Measurements from ENCODE around the gene NRSN2.
"Not testable (repeated sequence)": the region's sequence is repeated elsewhere in the genome, so short reads cannot be mapped to it uniquely, and the experiment has no call there.

The NRSN2 gene

DNA sequence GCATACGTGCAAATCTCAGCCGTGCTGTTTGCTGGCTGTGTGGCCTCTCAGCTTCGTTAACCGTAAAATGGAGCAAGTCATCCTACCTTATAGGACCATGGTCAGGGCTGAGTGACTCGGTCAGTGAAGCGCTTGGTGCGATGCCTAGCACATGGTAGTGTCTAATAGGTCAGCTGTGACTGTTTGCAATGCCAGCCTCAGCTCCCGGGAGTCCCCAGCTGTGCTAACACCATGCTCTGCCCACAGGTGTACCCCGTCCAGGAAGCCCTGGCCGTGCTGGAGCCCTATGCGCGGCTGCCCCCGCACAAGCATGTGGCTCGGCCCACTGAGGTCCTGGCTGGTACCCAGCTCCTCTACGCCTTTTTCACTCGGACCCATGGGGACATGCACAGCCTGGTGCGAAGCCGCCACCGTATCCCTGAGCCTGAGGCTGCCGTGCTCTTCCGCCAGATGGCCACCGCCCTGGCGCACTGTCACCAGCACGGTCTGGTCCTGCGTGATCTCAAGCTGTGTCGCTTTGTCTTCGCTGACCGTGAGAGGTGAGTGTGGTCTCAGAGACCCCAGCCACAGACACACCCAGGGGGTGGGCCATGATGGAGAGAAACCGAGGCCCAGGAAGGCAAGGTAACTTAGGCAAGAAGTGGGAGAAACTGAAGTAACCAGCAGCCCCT is 44.3 kb downstream of the NRSN2 start:
- H3K9me3 ChIP-seq (ENCODE audit: control insufficient read depth, insufficient read depth, low read depth, low read length): no peaks in the 10 kb centered on the region
- no peak overlapping the region for H3K27ac ChIP-seq (ENCODE audit: low read depth, low read length)
- no peak overlapping the region for H3K9ac ChIP-seq (ENCODE audit: low read length)
- no peaks in the 10 kb centered on the region for H3K27me3 ChIP-seq (ENCODE audit: control insufficient read depth, insufficient read depth, low read length)
- H3K4me1 ChIP-seq (ENCODE audit: control insufficient read depth, insufficient read depth, low read length): no peaks in the 10 kb centered on the region
- no peak overlapping the region for H3K4me3 ChIP-seq (ENCODE audit: low read depth, low read length)
- peaks cover 40% of the 10 kb centered on the region for H3K36me3 ChIP-seq (ENCODE audit: control insufficient read depth, insufficient read depth, low read length)

DNA sequence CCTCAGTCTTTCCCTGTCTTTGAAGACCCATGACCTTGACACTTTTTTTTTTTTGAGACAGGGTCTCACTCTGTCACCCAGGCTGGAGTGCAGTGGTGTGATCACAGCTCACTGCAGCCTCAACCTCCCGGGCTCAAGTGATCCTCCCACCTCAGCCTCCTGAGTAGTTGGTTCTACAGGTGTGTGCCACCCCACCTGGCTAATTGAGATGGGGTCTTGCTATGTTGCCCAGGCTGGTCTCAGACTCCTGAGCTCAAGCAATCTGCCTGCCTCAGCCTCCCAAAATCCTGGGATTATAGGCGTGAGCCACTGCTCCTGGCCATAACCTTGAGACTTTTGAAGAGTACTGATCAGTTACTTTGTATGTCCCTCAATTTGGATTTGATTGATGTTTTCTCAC is 46.4 kb downstream of the NRSN2 start:
- H3K27ac ChIP-seq (ENCODE audit: low read depth, low read length); H3K9ac ChIP-seq (ENCODE audit: low read length); H3K9me3 ChIP-seq (ENCODE audit: control insufficient read depth, insufficient read depth, low read depth, low read length); H3K27me3 ChIP-seq (ENCODE audit: control insufficient read depth, insufficient read depth, low read length); H3K4me3 ChIP-seq (ENCODE audit: low read depth, low read length); H3K4me1 ChIP-seq (ENCODE audit: control insufficient read depth, insufficient read depth, low read length): not testable (repeated sequence)
- peaks cover 46% of the 10 kb centered on the region for H3K36me3 ChIP-seq (ENCODE audit: control insufficient read depth, insufficient read depth, low read length)

DNA sequence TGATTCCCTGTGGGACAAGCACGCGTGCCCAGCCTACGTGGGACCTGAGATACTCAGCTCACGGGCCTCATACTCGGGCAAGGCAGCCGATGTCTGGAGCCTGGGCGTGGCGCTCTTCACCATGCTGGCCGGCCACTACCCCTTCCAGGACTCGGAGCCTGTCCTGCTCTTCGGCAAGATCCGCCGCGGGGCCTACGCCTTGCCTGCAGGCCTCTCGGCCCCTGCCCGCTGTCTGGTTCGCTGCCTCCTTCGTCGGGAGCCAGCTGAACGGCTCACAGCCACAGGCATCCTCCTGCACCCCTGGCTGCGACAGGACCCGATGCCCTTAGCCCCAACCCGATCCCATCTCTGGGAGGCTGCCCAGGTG is 49.3 kb downstream of the NRSN2 start:
- Histone ChIP-seq H3K27ac (ENCODE audit: low read depth, low read length) (no peak overlapping the region), H3K27me3 (ENCODE audit: control insufficient read depth, insufficient read depth, low read length) (no peaks in the 10 kb centered on the region), H3K4me3 (ENCODE audit: low read depth, low read length) (no peak overlapping the region), H3K9me3 (ENCODE audit: control insufficient read depth, insufficient read depth, low read depth, low read length) (no peaks in the 10 kb centered on the region), H3K9ac (ENCODE audit: low read length) (no peak overlapping the region), H3K36me3 (ENCODE audit: control insufficient read depth, insufficient read depth, low read length) (peaks cover 28% of the 10 kb centered on the region), H3K4me1 (ENCODE audit: control insufficient read depth, insufficient read depth, low read length) (peaks cover 10% of the 10 kb centered on the region)

DNA sequence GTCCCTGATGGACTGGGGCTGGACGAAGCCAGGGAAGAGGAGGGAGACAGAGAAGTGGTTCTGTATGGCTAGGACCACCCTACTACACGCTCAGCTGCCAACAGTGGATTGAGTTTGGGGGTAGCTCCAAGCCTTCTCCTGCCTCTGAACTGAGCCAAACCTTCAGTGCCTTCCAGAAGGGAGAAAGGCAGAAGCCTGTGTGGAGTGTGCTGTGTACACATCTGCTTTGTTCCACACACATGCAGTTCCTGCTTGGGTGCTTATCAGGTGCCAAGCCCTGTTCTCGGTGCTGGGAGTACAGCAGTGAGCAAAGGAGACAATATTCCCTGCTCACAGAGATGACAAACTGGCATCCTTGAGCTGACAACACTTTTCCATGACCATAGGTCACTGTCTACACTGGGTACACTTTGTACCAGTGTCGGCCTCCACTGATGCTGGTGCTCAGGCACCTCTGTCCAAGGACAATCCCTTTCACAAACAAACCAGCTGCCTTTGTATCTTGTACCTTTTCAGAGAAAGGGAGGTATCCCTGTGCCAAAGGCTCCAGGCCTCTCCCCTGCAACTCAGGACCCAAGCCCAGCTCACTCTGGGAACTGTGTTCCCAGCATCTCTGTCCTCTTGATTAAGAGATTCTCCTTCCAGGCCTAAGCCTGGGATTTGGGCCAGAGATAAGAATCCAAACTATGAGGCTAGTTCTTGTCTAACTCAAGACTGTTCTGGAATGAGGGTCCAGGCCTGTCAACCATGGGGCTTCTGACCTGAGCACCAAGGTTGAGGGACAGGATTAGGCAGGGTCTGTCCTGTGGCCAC is 49.9 kb downstream of the NRSN2 start:
- Histone ChIP-seq H3K4me3 (ENCODE audit: low read depth, low read length) (no peak overlapping the region), H3K9ac (ENCODE audit: low read length) (no peak overlapping the region), H3K36me3 (ENCODE audit: control insufficient read depth, insufficient read depth, low read length) (peaks cover 24% of the 10 kb centered on the region), H3K9me3 (ENCODE audit: control insufficient read depth, insufficient read depth, low read depth, low read length) (no peaks in the 10 kb centered on the region), H3K27me3 (ENCODE audit: control insufficient read depth, insufficient read depth, low read length) (no peaks in the 10 kb centered on the region), H3K4me1 (ENCODE audit: control insufficient read depth, insufficient read depth, low read length) (peaks cover 10% of the 10 kb centered on the region), H3K27ac (ENCODE audit: low read depth, low read length) (no peak overlapping the region)

DNA sequence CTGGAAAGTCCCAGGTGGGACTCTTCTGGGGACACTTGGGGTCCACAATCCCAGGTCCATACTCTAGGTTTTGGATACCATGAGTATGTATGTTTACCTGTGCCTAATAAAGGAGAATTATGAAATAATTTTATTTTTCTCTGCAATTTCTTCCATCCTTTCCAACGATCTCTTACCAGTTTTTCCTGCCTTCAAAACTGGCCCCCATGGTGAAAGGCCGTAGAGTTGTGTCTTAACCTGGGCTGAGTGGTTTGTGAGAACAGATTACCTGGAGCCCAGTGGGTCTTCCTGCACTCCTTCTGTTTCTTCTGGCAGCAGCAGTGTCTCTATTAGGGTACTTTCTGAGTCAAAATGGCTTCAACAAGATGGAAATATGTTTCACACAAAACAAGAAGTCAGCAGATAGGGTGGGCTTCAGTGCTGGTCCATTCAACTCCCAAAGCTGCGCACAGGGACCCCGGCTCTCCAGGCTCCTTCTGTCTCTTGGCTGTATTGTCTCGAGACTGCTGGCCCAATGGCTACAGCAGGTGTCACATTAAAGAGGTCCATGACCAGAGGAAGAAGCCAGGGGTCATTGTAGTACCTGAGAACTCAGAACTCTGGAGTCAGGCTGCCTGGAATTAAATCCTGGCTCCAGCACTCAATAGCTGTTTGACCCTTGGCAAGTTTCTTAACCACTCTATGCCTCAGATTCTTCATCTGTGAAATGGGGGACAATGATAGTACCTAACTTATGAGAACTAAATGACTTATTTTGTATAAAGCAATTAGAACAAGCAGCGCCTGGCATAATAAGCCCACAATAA is 50.7 kb downstream of the NRSN2 start:
- H3K36me3 ChIP-seq (ENCODE audit: control insufficient read depth, insufficient read depth, low read length): peaks cover 20% of the 10 kb centered on the region
- H3K27me3 ChIP-seq (ENCODE audit: control insufficient read depth, insufficient read depth, low read length): no peaks in the 10 kb centered on the region
- no peak overlapping the region for H3K27ac ChIP-seq (ENCODE audit: low read depth, low read length)
- peaks cover 10% of the 10 kb centered on the region for H3K4me1 ChIP-seq (ENCODE audit: control insufficient read depth, insufficient read depth, low read length)
- H3K9me3 ChIP-seq (ENCODE audit: control insufficient read depth, insufficient read depth, low read depth, low read length): no peaks in the 10 kb centered on the region
- no peak overlapping the region for H3K9ac ChIP-seq (ENCODE audit: low read length)
- H3K4me3 ChIP-seq (ENCODE audit: low read depth, low read length): no peak overlapping the region

DNA sequence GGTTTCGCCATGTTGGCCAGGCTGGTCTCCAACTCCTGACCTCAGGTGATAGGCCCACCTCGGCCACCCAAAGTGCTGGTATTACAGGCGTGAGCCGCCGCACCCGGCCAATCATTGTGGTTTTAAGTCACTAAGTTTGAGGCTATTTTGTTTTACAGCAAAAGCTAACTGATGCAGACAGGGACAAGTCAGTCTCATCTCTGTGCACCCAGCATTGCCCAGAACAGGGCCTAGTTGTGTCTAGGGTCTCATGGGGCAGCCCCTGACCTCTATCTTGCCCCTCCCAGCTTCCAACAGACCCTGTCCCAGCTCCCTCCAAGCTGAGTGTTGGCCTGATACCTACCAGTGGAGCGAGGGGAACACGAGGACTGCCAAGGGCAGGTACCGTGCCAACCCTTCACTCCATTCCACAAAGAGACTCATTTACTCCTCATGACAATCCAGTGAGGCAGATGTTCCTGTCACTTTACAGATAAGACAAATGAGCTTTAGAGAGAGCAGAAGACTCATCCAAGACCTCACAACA is 52.3 kb downstream of the NRSN2 start:
- Histone ChIP-seq H3K4me3 (ENCODE audit: low read depth, low read length) (no peak overlapping the region), H3K4me1 (ENCODE audit: control insufficient read depth, insufficient read depth, low read length) (peaks cover 10% of the 10 kb centered on the region), H3K27ac (ENCODE audit: low read depth, low read length) (no peak overlapping the region), H3K27me3 (ENCODE audit: control insufficient read depth, insufficient read depth, low read length) (no peaks in the 10 kb centered on the region), H3K36me3 (ENCODE audit: control insufficient read depth, insufficient read depth, low read length) (peaks cover 17% of the 10 kb centered on the region), H3K9ac (ENCODE audit: low read length) (no peak overlapping the region), H3K9me3 (ENCODE audit: control insufficient read depth, insufficient read depth, low read depth, low read length) (peaks cover 8% of the 10 kb centered on the region; the same call in 1 of the 2 replicates)

DNA sequence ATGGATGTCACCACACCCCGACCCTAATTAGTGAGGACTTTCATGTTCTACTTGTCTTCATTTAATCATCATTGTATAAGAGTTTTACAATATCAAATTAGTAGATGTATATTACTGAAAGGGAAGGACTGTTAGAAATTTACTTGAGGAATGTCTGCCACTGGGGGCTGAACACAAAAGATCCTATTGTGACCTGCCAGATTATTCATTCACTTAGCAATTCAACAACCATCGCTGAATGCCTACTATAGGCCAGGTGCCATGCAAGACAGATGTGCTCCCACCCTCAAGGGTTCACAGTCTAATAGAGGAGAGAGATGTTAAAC is 53.2 kb downstream of the NRSN2 start:
- Histone ChIP-seq H3K36me3 (ENCODE audit: control insufficient read depth, insufficient read depth, low read length) (peaks cover 17% of the 10 kb centered on the region), H3K9me3 (ENCODE audit: control insufficient read depth, insufficient read depth, low read depth, low read length) (peaks cover 8% of the 10 kb centered on the region; the same call in 1 of the 2 replicates), H3K4me1 (ENCODE audit: control insufficient read depth, insufficient read depth, low read length) (peaks cover 10% of the 10 kb centered on the region), H3K9ac (ENCODE audit: low read length) (no peak overlapping the region), H3K27me3 (ENCODE audit: control insufficient read depth, insufficient read depth, low read length) (no peaks in the 10 kb centered on the region), H3K4me3 (ENCODE audit: low read depth, low read length) (no peak overlapping the region), H3K27ac (ENCODE audit: low read depth, low read length) (no peak overlapping the region)

DNA sequence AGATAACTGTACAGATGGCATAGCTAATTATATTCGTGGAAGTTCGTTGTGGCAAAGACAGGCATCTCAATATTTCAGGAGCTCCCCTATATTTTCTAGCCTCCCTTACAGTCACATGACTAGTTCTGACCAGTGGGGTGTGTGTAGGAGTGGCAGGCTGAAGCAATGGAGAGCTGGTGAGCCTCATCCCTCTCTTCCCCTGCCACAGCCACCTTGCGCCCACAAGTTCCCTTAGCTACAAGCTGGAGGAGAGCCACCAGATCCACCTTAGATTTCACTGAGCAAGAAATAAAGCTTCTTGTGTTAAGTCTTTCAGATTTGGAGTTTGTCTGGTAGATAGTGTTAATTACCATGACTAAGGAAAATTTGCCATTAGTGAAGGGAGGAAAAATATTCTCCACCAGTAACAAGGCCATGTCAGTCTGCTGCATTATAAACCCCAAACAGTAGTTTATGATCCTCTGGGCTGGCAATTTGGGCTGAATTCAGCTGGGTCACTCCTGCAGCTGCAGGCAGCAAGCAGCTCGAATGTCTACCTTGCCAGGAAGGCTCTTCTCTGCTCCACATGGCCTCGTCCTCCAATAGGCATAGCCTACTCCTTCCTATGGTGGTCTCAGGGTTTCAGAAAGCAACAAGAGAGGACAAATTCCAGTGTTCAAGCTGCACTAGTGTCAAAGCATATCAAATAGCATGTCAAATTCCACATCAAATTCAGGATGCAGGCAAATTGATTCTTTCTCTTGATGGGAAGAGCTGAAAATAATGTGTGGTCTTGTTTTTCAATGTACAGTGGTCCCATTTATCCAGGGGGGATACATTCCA is 53.8 kb downstream of the NRSN2 start:
- H3K36me3 ChIP-seq (ENCODE audit: control insufficient read depth, insufficient read depth, low read length): peaks cover 15% of the 10 kb centered on the region
- no peak overlapping the region for H3K4me3 ChIP-seq (ENCODE audit: low read depth, low read length)
- H3K9me3 ChIP-seq (ENCODE audit: control insufficient read depth, insufficient read depth, low read depth, low read length): peaks cover 8% of the 10 kb centered on the region; the same call in 1 of the 2 replicates
- H3K27me3 ChIP-seq (ENCODE audit: control insufficient read depth, insufficient read depth, low read length): no peaks in the 10 kb centered on the region
- no peak overlapping the region for H3K9ac ChIP-seq (ENCODE audit: low read length)
- no peak overlapping the region for H3K27ac ChIP-seq (ENCODE audit: low read depth, low read length)
- H3K4me1 ChIP-seq (ENCODE audit: control insufficient read depth, insufficient read depth, low read length): peaks cover 10% of the 10 kb centered on the region

DNA sequence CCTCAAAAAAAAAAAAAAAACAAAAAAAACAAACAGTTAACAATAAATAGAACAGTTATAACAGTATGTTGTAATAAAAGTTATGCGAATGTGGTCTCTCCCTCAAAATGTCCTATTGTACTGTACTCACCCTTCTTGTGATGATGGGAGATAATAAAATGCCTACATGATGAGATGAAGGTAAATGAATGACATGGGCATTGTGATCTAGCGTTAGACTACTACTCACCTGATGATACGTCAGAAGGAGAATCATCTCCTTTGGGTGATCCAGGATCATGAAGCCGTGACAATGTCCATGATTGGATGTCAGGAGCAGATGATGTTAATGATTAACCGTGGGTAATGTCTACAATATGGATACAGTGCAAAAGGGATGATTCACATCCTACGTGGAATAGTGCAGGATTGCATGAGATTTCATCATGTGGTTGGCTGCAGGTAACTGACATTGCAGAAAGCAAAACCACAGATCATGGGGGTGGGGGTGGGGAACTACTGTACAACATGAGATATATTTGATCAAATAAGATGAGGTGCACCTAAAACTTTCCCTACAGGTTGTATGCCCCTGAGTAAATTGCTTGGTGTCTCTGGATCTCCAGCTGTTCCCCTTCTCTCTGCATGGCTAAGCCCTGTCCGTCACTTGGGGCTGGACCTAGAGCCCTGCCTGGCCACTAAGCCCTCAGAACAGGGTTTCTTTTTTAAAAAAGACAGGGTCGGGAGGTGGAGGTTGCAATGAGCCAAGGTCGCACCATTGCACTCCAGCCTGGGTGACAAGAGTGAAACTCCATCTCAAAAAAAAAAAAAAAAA is 55.0 kb downstream of the NRSN2 start:
- Histone ChIP-seq H3K9ac (ENCODE audit: low read length) (no peak overlapping the region), H3K36me3 (ENCODE audit: control insufficient read depth, insufficient read depth, low read length) (peaks cover 3% of the 10 kb centered on the region), H3K4me3 (ENCODE audit: low read depth, low read length) (no peak overlapping the region), H3K4me1 (ENCODE audit: control insufficient read depth, insufficient read depth, low read length) (peaks cover 14% of the 10 kb centered on the region), H3K27ac (ENCODE audit: low read depth, low read length) (no peak overlapping the region), H3K27me3 (ENCODE audit: control insufficient read depth, insufficient read depth, low read length) (no peaks in the 10 kb centered on the region), H3K9me3 (ENCODE audit: control insufficient read depth, insufficient read depth, low read depth, low read length) (peaks cover 8% of the 10 kb centered on the region; the same call in 1 of the 2 replicates)

DNA sequence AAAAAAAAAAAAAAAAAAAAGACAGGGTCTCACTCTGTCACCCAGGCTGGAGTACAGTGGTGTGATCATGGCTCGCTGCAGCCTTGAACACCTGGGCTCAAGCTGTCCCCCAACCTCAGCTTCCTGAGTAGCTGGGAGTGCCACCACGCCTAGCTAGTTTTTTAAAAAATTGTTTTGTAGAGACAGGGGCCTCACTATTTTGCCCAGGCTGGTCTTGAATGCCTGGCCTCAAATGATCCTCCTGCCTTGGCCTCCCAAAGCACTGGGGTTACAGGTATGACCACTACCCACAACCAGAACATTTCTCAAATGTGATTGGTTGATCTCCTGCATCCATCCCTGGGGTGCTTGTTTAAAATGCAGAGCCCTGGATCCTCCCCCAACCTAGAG is 55.6 kb downstream of the NRSN2 start:
- H3K27ac ChIP-seq (ENCODE audit: low read depth, low read length): no peak overlapping the region

More for the DNA sequence above, 55.6 kb downstream of the NRSN2 start:
- H3K27me3 ChIP-seq (ENCODE audit: control insufficient read depth, insufficient read depth, low read length): no peaks in the 10 kb centered on the region
- no peaks in the 10 kb centered on the region for H3K36me3 ChIP-seq (ENCODE audit: control insufficient read depth, insufficient read depth, low read length)
- H3K9ac ChIP-seq (ENCODE audit: low read length): no peak overlapping the region
- peaks cover 16% of the 10 kb centered on the region for H3K4me1 ChIP-seq (ENCODE audit: control insufficient read depth, insufficient read depth, low read length)
- peaks cover 8% of the 10 kb centered on the region; the same call in 1 of the 2 replicates for H3K9me3 ChIP-seq (ENCODE audit: control insufficient read depth, insufficient read depth, low read depth, low read length)
- no peak overlapping the region for H3K4me3 ChIP-seq (ENCODE audit: low read depth, low read length)
